GM12874 (cell line): ENCODE measurements around the gene CEP162.

Experiments used
- TF ChIP-seq, protein P1 (sequence below): IDR thresholded peaks from 2 replicates; pipeline ENCODE4 v1.5.1; 2011; ENCODE audit warnings: low read depth, mild to moderate bottlenecking, control low read depth, low read length, moderate library complexity; ENCODE audit not compliant: insufficient read depth

CEP162 gene

DNA sequence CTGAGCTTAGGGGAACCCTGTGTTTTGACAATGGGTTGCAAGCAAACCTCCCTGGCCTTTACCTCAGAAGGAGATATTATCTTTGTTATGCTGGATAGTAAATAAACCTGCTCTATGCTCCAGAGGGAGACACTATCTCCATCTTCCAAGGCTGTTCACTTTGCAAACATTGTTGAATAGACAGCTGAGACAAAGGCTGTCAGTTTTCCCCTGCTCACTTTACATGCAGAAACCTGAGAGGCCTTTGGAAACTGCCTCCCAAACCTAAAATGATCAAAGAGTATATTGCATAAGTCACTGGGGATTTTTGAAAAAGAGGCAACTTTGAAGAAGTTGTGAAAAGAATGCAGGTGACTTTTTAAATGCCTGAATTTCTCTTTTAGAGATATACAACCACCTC lies 132.3 kb downstream of the CEP162 start:
- TF ChIP-seq, protein P1, sequence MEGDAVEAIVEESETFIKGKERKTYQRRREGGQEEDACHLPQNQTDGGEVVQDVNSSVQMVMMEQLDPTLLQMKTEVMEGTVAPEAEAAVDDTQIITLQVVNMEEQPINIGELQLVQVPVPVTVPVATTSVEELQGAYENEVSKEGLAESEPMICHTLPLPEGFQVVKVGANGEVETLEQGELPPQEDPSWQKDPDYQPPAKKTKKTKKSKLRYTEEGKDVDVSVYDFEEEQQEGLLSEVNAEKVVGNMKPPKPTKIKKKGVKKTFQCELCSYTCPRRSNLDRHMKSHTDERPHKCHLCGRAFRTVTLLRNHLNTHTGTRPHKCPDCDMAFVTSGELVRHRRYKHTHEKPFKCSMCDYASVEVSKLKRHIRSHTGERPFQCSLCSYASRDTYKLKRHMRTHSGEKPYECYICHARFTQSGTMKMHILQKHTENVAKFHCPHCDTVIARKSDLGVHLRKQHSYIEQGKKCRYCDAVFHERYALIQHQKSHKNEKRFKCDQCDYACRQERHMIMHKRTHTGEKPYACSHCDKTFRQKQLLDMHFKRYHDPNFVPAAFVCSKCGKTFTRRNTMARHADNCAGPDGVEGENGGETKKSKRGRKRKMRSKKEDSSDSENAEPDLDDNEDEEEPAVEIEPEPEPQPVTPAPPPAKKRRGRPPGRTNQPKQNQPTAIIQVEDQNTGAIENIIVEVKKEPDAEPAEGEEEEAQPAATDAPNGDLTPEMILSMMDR: no peak

DNA sequence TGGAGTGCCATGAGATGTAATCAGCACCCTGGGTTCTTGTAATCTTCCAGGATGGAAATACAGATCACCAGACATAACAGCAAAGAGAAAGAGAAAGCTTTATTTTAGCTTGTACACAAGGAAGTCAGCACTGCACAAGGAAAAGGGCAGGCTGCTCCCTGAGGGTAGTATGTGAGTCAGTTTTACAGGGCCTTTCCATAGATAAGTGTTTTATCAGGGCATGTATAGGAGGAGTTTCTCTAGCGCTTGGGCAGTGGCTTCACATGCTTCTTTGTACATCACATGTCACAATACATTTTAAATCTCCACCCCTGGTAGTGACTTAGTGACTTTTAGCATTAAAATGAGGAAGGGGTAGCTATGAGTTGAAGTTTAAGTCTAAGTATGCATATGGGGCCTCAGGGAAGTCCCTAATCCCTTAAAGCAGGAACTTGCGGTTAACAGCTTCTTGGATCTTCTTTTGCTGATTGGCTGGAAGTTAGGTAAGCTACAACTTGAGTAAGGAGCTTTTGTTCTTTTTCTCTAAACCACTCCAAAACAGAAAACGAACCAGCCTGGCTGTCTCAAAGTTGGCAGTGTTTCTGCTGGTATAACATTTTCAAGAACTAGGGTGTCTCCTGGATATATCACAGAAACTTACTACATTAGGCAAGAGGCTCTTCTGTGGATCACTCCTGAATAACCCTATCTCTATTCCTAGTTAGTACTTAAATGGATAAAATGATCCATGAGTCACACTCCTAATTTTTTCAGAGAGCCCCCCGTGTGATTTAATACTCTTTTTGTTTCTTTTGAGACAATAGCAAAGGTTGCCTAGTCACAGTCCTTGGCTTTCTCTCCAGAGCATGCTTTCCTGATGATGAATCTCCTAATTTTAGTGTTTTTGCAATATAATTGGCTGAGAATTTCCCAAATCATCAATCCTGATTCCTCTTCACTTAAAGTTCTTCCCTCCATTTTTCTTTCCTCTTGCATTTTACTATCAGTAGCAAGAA lies 133.7 kb downstream of the CEP162 start:
- TF ChIP-seq, protein P1: no peak

DNA sequence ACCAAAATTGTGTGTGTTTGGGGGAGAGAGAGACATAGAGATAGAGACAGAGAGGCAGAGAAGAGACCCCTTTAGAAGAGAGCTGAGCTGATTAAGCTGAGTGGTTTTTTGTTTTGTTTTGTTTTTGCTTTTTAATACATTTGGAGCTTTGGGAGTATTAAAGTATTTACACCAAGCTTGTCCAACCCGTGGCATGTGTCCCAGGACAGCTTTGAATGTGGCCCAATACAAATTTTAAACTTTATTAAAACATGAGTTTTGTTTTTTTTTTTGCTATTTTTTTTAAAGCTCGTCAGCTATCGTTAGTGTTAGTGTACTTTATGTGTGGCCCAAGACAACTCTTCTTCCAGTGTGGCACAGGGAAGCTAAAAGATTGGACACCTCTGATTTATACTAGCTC lies 137.9 kb downstream of the CEP162 start:
- TF ChIP-seq, protein P1: no peak

DNA sequence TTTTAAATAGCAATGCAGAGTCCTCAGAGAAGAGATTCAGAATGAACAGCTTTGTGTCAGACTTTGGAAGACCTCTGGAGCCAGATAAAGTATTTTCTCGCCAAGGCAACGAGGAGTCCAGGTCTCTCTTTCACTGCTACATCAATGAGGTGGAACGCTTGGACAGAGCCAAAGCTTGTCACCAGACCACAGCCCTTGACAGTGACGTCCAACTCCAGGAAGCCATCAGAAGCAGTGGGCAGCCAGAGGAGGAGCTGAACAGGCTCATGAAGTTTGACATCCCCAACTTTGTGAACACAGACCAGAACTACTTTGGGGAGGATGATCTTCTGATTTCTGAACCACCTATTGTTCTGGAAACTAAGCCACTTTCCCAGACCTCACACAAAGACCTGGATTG lies 138.4 kb downstream of the CEP162 start:
- TF ChIP-seq, protein P1: no peak

DNA sequence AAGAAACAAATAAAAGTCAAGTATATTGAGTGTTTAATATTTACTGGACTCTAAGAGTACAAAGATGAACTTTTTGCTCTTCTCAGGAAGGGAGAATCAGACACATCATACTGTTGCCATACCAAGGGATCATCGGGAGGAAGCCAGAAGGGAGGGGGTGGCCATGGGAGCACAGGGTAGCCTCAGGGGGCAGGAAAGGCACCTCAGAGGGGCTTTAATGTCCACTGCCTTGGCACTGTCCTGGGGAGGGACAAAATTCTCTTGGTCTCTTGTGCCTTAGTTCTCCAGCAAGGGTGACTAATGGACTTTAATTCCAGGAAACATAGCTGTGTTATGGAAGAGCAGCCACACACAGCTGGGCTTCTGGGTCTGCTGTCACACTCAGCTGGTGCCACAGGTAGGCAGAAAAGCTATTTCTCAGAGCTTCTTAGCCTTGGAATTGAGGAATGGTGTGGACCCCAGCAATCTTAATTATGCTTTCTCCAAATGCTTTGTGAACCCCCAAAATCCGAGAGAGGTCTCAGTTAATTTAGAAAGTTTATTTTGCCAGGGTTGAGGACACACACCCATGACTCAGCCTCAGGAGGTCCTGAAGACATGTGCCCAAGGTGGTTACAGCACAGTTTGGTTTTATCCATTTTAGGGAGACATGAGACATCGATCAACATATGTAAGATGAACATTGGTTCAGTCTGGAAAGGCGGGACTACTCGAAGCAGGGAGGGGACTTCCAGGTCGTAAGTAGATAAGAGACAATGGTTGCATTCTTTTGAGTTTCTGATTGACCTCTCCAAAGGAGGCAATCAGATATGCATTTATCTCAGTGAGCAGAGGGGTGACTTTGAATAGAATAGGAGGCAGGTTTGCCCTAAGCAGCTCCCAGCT lies 140.7 kb downstream of the CEP162 start:
- TF ChIP-seq, protein P1: no peak

DNA sequence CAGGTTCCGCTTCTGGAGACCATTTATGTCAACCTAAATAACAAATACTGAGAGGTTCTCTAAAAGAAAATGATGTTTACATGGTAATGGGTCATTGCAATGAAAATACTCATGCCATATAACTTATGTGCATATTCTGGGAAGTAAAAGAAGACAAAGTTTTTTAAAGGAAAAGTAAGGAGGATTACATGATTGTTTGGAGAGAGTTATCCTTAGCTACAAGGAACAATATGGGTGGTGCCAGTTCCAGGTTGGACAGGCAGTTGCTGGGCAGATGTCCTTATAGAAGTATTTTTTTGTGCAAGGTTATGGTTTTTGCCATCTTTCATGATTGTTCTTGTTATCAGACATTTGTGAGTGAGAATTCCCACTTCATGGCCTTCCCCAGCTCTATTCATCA lies 141.4 kb downstream of the CEP162 start:
- TF ChIP-seq, protein P1: no peak

DNA sequence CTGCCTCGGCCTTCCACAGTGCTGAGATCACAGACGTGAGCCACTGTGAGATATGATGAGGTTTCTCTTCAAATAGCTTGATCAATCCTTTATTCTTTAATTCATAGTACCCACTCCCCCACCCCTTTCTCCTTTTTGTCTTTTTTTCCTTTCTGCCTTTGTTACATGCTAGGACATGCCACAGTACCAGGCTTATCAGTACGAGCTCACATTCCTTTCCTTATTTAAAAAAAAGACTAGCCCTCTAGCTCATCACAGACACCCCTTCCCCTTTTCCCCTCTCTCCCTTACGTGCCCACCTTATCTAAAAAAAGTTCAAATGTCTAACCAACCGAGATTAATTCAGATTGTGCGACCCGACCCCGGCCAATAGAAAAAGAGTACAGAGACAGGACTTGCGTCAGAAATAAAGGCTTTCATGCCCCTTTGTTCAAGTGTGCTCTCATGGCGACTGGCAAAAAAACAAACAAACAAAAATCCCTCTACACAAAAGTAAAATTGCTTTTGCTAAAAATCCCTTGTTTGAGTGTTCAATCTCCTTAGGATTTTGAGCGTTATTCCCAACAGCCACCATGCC lies 144.7 kb downstream of the CEP162 start:
- TF ChIP-seq, protein P1: no peak
